GM12874 (cell line): Measurements from ENCODE around the gene CELF5.

Experiments
- CTCF ChIP-seq: IDR thresholded peaks from 2 replicates; pipeline ENCODE4 v1.5.1; 2011; ENCODE audit warnings: low read depth, mild to moderate bottlenecking, control low read depth, low read length, moderate library complexity; ENCODE audit not compliant: insufficient read depth

Gene CELF5

GRCh38 chr19:3183721-3184641 lies 40.5 kb upstream of the CELF5 start:
- TF ChIP-seq CTCF = no peak

- TF ChIP-seq CTCF = no peak
These were observed 39.5 kb upstream of the CELF5 start for GRCh38 chr19:3184847-3185460.

GRCh38 chr19:3185461-3186159 lies 38.9 kb upstream of the CELF5 start, which contains the start of gene NCLN:
NCLN (plus strand) TSS chr19:3185930; CDS start chr19:3186031, 101 bp downstream.
- no peak for TF ChIP-seq CTCF

- TF ChIP-seq CTCF = no peak
These were observed 38.2 kb upstream of the CELF5 start for GRCh38 chr19:3186160-3186688.

GRCh38 chr19:3186891-3187661 lies 37.4 kb upstream of the CELF5 start:
- TF ChIP-seq CTCF = no peak

GRCh38 chr19:3187662-3188511 lies 36.6 kb upstream of the CELF5 start:
- TF ChIP-seq CTCF = no peak
